NCI-H460 (cell line): ENCODE results near the gene CENPM. TPM values are rescaled to one million over a fixed set of nuclear protein-coding genes. Genes with fewer than 3 reads are reported as not detected.
A peak's percentile ranks its signal among the peaks of the same experiment; 100 is the strongest.

Experiments
- DNase-seq: peaks from one replicate; pipeline ENCODE4 v3.0.0-alpha.2; 2016; ENCODE audit warnings: low read depth; ENCODE audit errors: extremely low read depth
- polyA plus RNA-seq: library from polyadenylated mRNA; depleted of rRNA; stranded (reverse); fragments of >200 nt; gene quantifications from 2 replicates; pipeline ENCODE4 v1.2.3, GENCODE V29; 2014; cell fraction: nucleus; rRNA removed
- total RNA-seq: library from RNA; depleted of rRNA; stranded (reverse); fragments of >200 nt; shearing (Covaris generic); gene quantifications from 2 replicates; pipeline ENCODE4 v1.2.3, GENCODE V29; 2014; rRNA removed

The CENPM gene, protein sequence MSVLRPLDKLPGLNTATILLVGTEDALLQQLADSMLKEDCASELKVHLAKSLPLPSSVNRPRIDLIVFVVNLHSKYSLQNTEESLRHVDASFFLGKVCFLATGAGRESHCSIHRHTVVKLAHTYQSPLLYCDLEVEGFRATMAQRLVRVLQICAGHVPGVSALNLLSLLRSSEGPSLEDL
- total RNA-seq = 20.7 and 22.9 TPM in 2 replicates
- 32.9 and 88.5 TPM in 2 replicates for polyA plus RNA-seq

GRCh38 chr22:41946629-41947423, at the start of gene CENPM:
Gene CENPM (minus strand): TSS chr22:41947152. CDS start chr22:41947076, 76 bp downstream.
- peak; percentile 91 for DNase-seq

DNA sequence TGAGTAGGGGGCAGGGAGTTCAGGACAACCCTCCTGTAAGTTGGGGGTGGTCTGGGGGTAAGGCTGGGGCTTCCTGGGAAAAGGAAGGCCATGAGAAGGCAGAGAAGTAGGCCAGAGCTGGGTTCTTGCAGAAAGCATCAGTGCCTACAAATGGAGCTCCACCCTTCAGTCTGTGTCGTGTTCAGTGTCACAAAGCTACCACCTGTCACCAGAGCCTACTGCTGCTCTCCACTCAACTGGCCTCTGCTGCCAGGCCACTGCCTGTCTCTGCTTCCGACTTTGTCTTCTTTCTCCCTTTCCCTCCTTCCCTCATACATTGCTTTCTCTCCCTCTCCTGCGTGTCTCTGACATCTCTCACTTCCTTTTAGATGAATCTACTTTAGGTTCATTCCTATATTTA, 48.3 kb upstream of the CENPM start:
- DNase-seq = no peak

GRCh38 chr22:41992496-41992895, 45.5 kb upstream of the CENPM start:
- DNase-seq = no peak

DNA sequence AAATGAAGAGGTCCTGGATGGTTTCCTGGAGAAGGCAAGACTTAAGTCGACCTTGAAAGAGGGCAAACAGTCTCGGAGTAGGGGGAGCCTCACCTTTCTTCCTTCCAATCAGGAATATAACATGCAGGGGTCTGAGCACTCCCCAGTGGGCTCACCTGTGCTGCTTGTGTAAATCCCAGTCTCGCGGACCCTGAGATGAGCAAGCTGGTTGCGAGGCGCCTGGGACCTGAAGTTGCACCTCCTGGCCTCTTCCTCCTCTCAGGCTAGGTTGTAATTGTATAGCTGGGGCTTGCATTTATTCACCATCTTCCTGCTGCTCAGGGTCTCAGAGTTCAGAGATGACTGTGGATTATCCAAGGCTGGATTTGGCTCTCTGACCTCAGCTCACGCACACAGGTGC, 44.2 kb upstream of the CENPM start:
- no peak for DNase-seq

DNA sequence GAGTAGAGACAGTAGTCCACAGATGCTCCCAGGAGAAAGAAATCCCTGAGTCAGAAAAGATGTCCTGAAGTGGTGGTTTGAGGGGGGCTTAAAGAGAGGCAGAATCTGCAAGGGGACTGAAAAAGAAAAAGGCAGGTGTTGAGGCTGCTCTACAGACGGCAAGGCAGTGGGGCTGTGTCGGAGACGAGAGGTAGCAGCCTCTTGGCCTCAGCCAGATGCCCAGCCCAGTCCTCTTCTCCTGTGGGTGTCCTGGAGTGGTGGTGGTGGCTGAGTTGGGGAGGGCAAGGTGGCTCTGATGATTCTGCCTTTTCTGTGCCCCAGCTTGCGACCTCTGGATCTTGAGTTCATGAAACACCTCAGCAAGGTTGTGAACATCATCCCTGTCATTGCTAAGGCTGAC, 42.3 kb upstream of the CENPM start:
- DNase-seq = no peak

DNA sequence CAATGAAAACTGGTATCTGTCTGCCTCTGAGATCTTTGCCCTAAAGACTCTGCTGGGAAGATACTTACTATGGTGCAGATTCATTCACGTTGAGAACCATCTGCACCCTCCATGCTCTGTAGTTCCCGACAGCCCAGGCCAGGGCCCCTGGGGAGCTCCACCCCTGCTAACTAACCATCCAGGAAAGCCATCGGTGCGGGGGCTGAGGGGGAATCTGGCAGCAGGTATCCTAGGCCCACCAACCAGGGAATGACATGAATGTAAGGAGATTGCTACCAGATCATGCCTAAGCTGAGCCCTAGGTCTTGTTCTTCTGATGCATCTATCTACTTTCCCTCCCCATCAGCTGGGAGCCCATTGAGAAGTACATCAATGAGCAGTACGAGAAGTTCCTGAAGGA, 40.3 kb upstream of the CENPM start:
- no peak for DNase-seq

DNA sequence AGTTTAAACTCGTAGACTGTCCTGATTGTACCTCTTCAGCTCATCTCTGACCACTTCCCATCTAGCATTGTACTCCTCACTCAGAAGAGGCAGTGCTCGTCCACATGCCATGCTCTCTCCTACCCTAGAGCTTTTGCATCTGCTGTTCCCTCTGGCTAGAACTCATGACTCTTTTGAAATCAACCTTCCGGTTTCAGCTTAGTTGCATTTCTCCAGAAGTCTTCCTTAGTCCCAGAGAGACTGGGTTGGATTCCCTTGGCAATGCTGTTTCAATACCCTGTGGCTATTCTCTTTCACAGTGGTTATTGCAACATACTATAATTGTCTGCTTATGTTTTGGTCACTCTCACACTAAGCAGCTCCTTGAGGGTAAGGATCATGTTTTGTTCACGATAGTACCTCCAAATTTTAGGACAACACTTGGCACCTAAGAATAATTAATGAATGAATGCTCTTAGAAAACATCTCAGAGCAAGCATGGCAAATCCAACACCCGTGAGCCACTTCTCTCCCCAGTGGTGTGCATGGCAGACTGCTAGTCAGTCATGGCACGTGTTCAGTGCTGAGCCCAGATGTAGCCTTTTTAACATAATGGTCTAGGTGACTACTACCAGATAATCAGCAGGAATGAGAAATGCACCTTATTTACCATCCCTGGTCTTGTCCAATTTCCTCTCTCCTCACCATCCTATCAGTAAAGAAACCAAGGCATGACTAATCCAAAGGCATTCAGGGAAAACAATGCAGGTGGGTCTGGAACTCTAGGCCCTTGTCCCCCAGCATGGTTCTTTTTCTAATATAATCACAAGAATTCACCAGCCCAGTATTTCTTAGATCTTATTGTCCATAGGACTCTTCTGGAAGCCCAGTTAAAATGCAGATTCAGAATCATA, 36.8 kb upstream of the CENPM start:
- no peak for DNase-seq

GRCh38 chr22:41982865-41983264, 35.9 kb upstream of the CENPM start:
- no peak for DNase-seq

GRCh38 chr22:41979423-41980250, 32.7 kb upstream of the CENPM start:
- no peak for DNase-seq

GRCh38 chr22:41978732-41979131, 31.8 kb upstream of the CENPM start:
- DNase-seq = no peak

DNA sequence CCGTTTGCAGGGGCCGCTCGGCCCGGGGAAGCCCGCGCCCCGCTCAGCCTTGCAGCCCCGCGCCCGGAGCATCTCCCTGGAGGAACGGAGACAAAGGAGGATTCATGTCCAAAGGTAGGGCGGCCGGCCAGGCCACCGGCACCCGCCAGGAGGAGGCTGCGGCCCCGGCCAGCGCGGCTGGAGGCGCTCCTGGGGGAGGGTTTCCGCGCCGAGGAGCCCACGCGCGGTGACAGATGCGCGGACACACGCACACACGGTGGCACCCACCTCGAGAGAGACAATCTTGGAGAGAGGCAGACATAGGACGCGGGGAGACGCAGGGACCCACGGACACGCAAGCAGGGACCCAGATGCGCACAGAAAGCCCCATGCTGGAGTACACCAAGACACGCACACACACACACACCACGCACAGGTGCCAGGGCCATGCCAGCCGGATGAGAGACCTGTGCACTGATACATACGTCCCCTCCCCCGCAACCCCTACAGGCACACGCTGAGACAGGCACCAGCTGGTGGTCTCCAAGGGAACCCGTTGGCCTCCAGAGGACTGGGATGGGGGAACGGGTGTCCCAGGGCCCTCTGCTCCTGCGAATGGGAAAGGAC, 30.1 kb upstream of the CENPM start:
- no peak for DNase-seq

- DNase-seq = no peak
These were observed 29.3 kb upstream of the CENPM start for GRCh38 chr22:41976070-41976901.

GRCh38 chr22:41975299-41976069, 28.5 kb upstream of the CENPM start:
- DNase-seq = no peak

DNA sequence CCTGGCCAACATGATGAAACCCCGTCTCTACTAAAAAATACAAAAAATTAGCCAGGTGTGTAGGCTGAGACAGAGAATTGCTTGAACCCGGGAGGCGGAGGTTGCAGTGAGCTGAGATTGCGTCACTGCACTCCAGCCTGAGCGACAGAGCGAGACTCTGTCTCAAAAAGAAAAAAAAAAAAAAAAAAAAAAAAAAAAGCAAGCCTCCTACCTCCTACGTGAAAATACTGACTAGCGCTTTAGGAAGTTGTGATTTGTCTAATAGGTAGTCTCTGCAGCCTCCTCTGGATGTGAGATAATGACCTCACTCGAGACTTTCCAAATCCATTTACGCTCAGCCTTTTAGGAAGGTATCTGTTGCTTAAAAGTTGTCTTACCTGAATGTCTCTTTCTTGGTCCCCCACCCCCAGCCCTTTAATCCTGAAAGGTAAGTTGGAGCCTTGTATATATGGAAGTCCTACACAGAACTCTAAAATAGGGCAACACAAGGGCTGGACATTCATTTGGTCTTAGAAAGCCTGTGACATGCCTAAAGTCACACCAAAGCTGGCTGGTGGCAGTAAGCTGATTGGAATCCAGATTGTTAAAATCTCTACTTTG, 27.8 kb upstream of the CENPM start:
- no peak for DNase-seq

DNA sequence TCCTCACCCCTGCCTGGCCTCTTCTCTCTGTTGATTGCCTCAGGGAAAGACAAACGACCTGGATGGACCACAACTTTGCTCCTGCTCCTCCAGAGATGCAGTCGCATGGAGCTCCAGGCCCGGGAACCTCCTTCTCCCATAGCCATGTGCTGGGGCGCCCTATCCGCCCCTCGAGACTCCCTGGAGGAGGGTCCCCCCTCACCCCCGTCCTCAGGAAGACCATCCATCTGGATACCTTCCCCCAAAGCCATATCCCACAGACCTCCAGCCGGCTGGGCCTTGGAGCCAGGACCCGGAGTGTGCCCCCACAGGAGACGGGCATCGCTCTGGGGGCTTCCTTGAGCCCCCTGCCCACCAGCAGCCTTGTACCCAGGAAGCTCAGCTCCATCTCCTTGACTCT, 24.5 kb upstream of the CENPM start:
- no peak for DNase-seq

- DNase-seq = no peak
These were observed 23.6 kb upstream of the CENPM start for GRCh38 chr22:41970601-41971000.

DNA sequence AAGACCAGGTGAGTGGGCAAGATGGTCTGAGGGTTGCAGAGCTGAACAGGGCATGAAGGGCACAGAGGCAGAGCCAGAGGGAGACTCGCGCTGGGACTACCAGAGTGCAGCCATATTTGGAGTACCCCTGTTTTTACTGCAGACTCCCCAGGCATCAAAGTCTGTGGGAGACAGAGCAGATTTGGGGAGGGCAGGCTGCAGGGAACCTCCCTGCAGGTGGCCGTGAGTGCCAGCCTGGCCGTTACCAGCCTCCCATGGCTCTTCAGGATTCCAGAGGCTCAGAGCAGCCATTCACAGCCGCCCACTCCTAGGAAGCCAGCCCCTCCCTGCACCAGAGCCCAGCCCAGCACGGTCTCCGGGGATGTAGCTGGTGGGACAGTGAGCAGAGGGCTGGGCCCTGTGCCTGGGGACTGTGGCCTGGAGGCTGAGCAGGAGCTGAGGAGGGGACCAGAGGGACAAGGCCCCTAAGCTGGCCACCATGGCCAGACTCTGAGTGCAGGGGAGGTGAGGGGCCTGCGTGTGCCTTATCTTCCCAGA, 22.2 kb upstream of the CENPM start, which contains the start of gene SEPTIN3:
Gene SEPTIN3, plus strand, starts transcription at position 334 of the 537 bp plus-strand sequence. CDS start 2,050 bp downstream, outside the sequence.
- no peak for DNase-seq
